ENCODE measurements around the gene ZNF530. TPM values are rescaled to one million over a fixed set of nuclear protein-coding genes. Genes with fewer than 3 reads are reported as not detected.

Gene ZNF530
- total RNA-seq, 1 donor from 2014 or later: 4.7 TPM

DNA sequence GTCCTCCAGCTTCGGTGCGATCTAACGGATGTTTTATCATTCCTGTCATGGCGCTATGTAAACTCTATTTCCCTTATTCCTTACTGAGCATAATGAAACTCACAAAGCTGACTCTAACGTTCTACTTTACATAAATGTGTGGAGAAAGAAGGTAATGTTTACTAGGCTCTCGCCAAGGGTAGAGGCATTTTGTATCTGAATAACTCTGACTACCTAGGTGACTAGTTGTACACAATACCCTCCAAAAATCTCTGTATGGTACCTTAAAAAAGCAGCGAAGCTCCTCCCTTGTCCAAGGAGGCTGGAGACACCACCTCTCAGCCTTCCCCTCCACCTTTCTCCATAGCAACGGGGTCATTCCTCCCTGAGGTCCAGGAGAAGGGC is 316 bp upstream of the ZNF530 start:
- peak; percentile 26 for FAIRE-seq
- H3K27ac ChIP-seq (ENCODE audit: low read depth, low read length): no peak overlapping the region
- H3K9me3 Mint-ChIP-seq (ENCODE audit: unreplicated experiment): peaks cover 3% of the 10 kb centered on the region
- no peak overlapping the region for H3K27ac Mint-ChIP-seq (ENCODE audit: unreplicated experiment)
- no peaks in the 10 kb centered on the region for H4K20me1 ChIP-seq (ENCODE audit: insufficient read depth, low read length)
- H3K27me3 Mint-ChIP-seq (ENCODE audit: low read depth, unreplicated experiment): no peaks in the 10 kb centered on the region
- H3K4me1 ChIP-seq (ENCODE audit: insufficient read depth, low read length): peaks cover 5% of the 10 kb centered on the region
- DNase-seq (ENCODE audit: low read depth): no peak
- no peak for TF ChIP-seq EZH2 (IDR thresholded peaks at IDR 0.05; ENCODE audit: insufficient read depth, low read length)
- TF ChIP-seq, protein P1, sequence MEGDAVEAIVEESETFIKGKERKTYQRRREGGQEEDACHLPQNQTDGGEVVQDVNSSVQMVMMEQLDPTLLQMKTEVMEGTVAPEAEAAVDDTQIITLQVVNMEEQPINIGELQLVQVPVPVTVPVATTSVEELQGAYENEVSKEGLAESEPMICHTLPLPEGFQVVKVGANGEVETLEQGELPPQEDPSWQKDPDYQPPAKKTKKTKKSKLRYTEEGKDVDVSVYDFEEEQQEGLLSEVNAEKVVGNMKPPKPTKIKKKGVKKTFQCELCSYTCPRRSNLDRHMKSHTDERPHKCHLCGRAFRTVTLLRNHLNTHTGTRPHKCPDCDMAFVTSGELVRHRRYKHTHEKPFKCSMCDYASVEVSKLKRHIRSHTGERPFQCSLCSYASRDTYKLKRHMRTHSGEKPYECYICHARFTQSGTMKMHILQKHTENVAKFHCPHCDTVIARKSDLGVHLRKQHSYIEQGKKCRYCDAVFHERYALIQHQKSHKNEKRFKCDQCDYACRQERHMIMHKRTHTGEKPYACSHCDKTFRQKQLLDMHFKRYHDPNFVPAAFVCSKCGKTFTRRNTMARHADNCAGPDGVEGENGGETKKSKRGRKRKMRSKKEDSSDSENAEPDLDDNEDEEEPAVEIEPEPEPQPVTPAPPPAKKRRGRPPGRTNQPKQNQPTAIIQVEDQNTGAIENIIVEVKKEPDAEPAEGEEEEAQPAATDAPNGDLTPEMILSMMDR (IDR thresholded peaks at IDR 0.05; ENCODE audit: insufficient read depth, low read depth, low read length): no peak
- H3K4me1 Mint-ChIP-seq (ENCODE audit: low read depth, unreplicated experiment): no peaks in the 10 kb centered on the region
- H3K4me3 ChIP-seq (ENCODE audit: insufficient read depth, low read depth, low read length): peak overlapping the region; percentile 76
- peak overlapping the region; percentile 95 for H2AFZ ChIP-seq (ENCODE audit: low read depth, low read length)
- peaks cover 9% of the 10 kb centered on the region for H3K36me3 Mint-ChIP-seq (ENCODE audit: low read depth, unreplicated experiment)
- peaks cover 17% of the 10 kb centered on the region for H3K79me2 ChIP-seq (ENCODE audit: insufficient read depth, low read length)
- peaks cover 6% of the 10 kb centered on the region for H3K9me3 ChIP-seq (ENCODE audit: insufficient read depth, low read depth, low read length)
- no peaks in the 10 kb centered on the region for H3K27me3 ChIP-seq (ENCODE audit: insufficient read depth, low read length)
- H3K4me2 ChIP-seq (ENCODE audit: low read length): peak overlapping the region; percentile 87
- H3K36me3 ChIP-seq (ENCODE audit: insufficient read depth, low read length): peaks cover 2% of the 10 kb centered on the region
- H3K9ac ChIP-seq (ENCODE audit: low read length): no peak overlapping the region
- H3K4me3 Mint-ChIP-seq (ENCODE audit: unreplicated experiment): peak overlapping the region; percentile 85

DNA sequence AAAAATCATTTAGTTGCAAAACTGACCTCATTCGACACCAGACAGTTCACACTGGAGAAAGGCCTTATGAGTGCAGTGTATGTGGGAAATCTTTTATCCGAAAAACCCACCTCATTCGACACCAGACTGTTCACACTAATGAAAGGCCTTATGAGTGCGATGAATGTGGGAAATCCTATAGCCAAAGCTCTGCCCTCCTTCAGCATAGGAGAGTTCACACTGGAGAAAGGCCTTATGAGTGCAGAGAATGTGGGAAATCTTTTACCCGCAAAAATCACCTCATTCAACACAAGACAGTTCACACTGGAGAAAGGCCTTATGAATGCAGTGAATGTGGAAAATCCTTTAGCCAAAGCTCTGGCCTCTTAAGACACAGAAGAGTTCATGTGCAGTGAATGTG is 7.2 kb downstream of the ZNF530 start:
- FAIRE-seq: no peak
- H3K27me3 Mint-ChIP-seq (ENCODE audit: low read depth, unreplicated experiment): no peaks in the 10 kb centered on the region
- peaks cover 32% of the 10 kb centered on the region for H3K36me3 Mint-ChIP-seq (ENCODE audit: low read depth, unreplicated experiment)

DNA sequence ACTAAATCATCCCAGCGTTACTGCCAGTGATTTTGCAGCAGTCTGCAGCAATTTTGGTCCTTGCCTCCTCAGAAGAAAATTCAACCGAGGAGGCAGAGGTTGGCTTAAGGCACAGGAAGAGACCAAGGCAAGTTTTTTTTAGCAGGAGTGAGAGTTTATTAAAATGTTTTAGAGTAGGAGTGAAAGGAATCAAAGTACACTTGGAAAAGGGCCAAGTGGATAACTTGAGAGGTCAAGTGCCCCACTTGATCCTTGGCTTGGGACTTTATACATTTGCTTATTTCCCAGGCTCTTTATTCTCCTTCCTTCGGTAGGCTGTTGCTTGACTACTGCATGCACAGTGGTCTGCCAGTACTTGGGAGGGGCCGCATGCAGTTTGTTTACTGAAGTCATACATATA is 11.4 kb downstream of the ZNF530 start:
- H3K4me3 Mint-ChIP-seq (ENCODE audit: unreplicated experiment): no peak overlapping the region
- H2AFZ ChIP-seq (ENCODE audit: low read depth, low read length): no peak overlapping the region
- peaks cover 4% of the 10 kb centered on the region for H4K20me1 ChIP-seq (ENCODE audit: insufficient read depth, low read length)
- no peak overlapping the region for H3K4me2 ChIP-seq (ENCODE audit: low read length)
- peaks cover 21% of the 10 kb centered on the region for H3K79me2 ChIP-seq (ENCODE audit: insufficient read depth, low read length)
- DNase-seq (ENCODE audit: low read depth): no peak
- H3K4me3 ChIP-seq (ENCODE audit: insufficient read depth, low read depth, low read length): no peak overlapping the region
- peaks cover 30% of the 10 kb centered on the region for H3K36me3 Mint-ChIP-seq (ENCODE audit: low read depth, unreplicated experiment)
- H3K27ac Mint-ChIP-seq (ENCODE audit: unreplicated experiment): no peak overlapping the region
- H3K9ac ChIP-seq (ENCODE audit: low read length): no peak overlapping the region
- H3K9me3 ChIP-seq (ENCODE audit: insufficient read depth, low read depth, low read length): peaks cover 35% of the 10 kb centered on the region
- TF ChIP-seq, protein P1 (IDR thresholded peaks at IDR 0.05; ENCODE audit: insufficient read depth, low read depth, low read length): no peak
- no peak for TF ChIP-seq EZH2 (IDR thresholded peaks at IDR 0.05; ENCODE audit: insufficient read depth, low read length)
- peaks cover 23% of the 10 kb centered on the region for H3K9me3 Mint-ChIP-seq (ENCODE audit: unreplicated experiment)
- H3K27ac ChIP-seq (ENCODE audit: low read depth, low read length): no peak overlapping the region
- H3K27me3 Mint-ChIP-seq (ENCODE audit: low read depth, unreplicated experiment): no peaks in the 10 kb centered on the region
- no peaks in the 10 kb centered on the region for H3K27me3 ChIP-seq (ENCODE audit: insufficient read depth, low read length)
- no peaks in the 10 kb centered on the region for H3K4me1 ChIP-seq (ENCODE audit: insufficient read depth, low read length)
- H3K36me3 ChIP-seq (ENCODE audit: insufficient read depth, low read length): peaks cover 9% of the 10 kb centered on the region
- peaks cover 4% of the 10 kb centered on the region for H3K4me1 Mint-ChIP-seq (ENCODE audit: low read depth, unreplicated experiment)
- no peak for FAIRE-seq

More for the DNA sequence above, 7.2 kb downstream of the ZNF530 start:
- DNase-seq (ENCODE audit: low read depth): no peak
- no peaks in the 10 kb centered on the region for H3K4me1 Mint-ChIP-seq (ENCODE audit: low read depth, unreplicated experiment)
- TF ChIP-seq EZH2 (IDR thresholded peaks at IDR 0.05; ENCODE audit: insufficient read depth, low read length): no peak
- TF ChIP-seq, protein P1 (IDR thresholded peaks at IDR 0.05; ENCODE audit: insufficient read depth, low read depth, low read length): no peak
- H3K36me3 ChIP-seq (ENCODE audit: insufficient read depth, low read length): peaks cover 22% of the 10 kb centered on the region
- H3K9ac ChIP-seq (ENCODE audit: low read length): no peak overlapping the region
- H3K9me3 Mint-ChIP-seq (ENCODE audit: unreplicated experiment): peaks cover 11% of the 10 kb centered on the region
- H3K27ac Mint-ChIP-seq (ENCODE audit: unreplicated experiment): no peak overlapping the region
- H3K9me3 ChIP-seq (ENCODE audit: insufficient read depth, low read depth, low read length): peaks cover 39% of the 10 kb centered on the region
- no peak overlapping the region for H3K4me3 ChIP-seq (ENCODE audit: insufficient read depth, low read depth, low read length)
- no peak overlapping the region for H3K4me2 ChIP-seq (ENCODE audit: low read length)
- no peaks in the 10 kb centered on the region for H3K79me2 ChIP-seq (ENCODE audit: insufficient read depth, low read length)
- H2AFZ ChIP-seq (ENCODE audit: low read depth, low read length): no peak overlapping the region
- H3K4me3 Mint-ChIP-seq (ENCODE audit: unreplicated experiment): no peak overlapping the region
- H3K27ac ChIP-seq (ENCODE audit: low read depth, low read length): no peak overlapping the region
- H3K27me3 ChIP-seq (ENCODE audit: insufficient read depth, low read length): no peaks in the 10 kb centered on the region
- H4K20me1 ChIP-seq (ENCODE audit: insufficient read depth, low read length): no peaks in the 10 kb centered on the region
- no peaks in the 10 kb centered on the region for H3K4me1 ChIP-seq (ENCODE audit: insufficient read depth, low read length)

All from astrocyte (in vitro differentiated cells and primary cell).